Medulla oblongata (tissue), 1 donor: ENCODE data around the gene ELK4.

Source experiments
- DNase-seq: peaks from one replicate; pipeline ENCODE4 v3.0.0-alpha.2; 2015; ENCODE audit errors: extremely low spot score

The ELK4 gene

GRCh38 chr1:205581321-205581980 is 50.4 kb downstream of the ELK4 start:
- DNase-seq, result no peak

GRCh38 chr1:205580923-205581180 is 51.0 kb downstream of the ELK4 start:
- no peak for DNase-seq

GRCh38 chr1:205580140-205580922 is 51.5 kb downstream of the ELK4 start:
- no peak for DNase-seq

GRCh38 chr1:205579711-205580110 is 52.1 kb downstream of the ELK4 start:
- DNase-seq, result no peak

- no peak for DNase-seq
These were observed 52.8 kb downstream of the ELK4 start for GRCh38 chr1:205578780-205579571.

GRCh38 chr1:205577874-205578658 is 53.7 kb downstream of the ELK4 start:
- no peak for DNase-seq

- DNase-seq, result no peak
These were observed 54.7 kb downstream of the ELK4 start for GRCh38 chr1:205576805-205577761.

GRCh38 chr1:205576011-205576410 is 55.8 kb downstream of the ELK4 start:
- no peak for DNase-seq

- no peak for DNase-seq
These were observed 56.4 kb downstream of the ELK4 start for GRCh38 chr1:205575294-205575885.

- DNase-seq, result no peak
These were observed 59.4 kb downstream of the ELK4 start for GRCh38 chr1:205572421-205572820.

- DNase-seq, result no peak
These were observed 60.1 kb downstream of the ELK4 start for GRCh38 chr1:205571747-205572146.

GRCh38 chr1:205570796-205571537 is 60.8 kb downstream of the ELK4 start:
- no peak for DNase-seq

- DNase-seq, result no peak
These were observed 61.7 kb downstream of the ELK4 start for GRCh38 chr1:205570173-205570501.

GRCh38 chr1:205569411-205570172 is 62.2 kb downstream of the ELK4 start:
- DNase-seq, result no peak

GRCh38 chr1:205568469-205569361 is 63.1 kb downstream of the ELK4 start:
- no peak for DNase-seq

- DNase-seq, result no peak
These were observed 63.7 kb downstream of the ELK4 start for GRCh38 chr1:205568135-205568468.

GRCh38 chr1:205567716-205568115 is 64.1 kb downstream of the ELK4 start:
- DNase-seq, result no peak

GRCh38 chr1:205565799-205566198 is 66.0 kb downstream of the ELK4 start:
- DNase-seq, result no peak
